ENCODE measurements around the gene PTPRC.

GRCh38 chr1:198629610-198630009 is 9.2 kb upstream of the PTPRC start:
- TF ChIP-seq CTCF (IDR thresholded peaks at IDR 0.05) (no peak), EP300 (IDR thresholded peaks at IDR 0.05) (no peak), POLR2A (IDR thresholded peaks at IDR 0.05; ENCODE audit: low read depth) (no peak), POLR2AphosphoS5 (IDR thresholded peaks at IDR 0.05) (no peak)

Measured in esophagus muscularis mucosa (tissue), 4 donors.